ENCODE measurements around the gene RBM33. TPM values are rescaled to one million over a fixed set of nuclear protein-coding genes. Genes with fewer than 3 reads are reported as not detected.

Gene RBM33
- total and polyA plus RNA-seq, 8 donors = 7.5 to 182 (median 60.5) TPM

- H3K27ac ChIP-seq = no peak overlapping the region
- intact Hi-C loops (cut with DNase I; ENCODE audit: low total_unique reads) = no loop called here
- peaks cover 22 to 97% (median 81%) of the 10 kb centered on the region in 4 donors for H3K36me3 ChIP-seq
These were observed 68.9 kb downstream of the RBM33 start for GRCh38 chr7:155713384-155713783.

GRCh38 chr7:155714702-155715101, 70.2 kb downstream of the RBM33 start:
- no peaks in the 10 kb centered on the region for H3K9me3 ChIP-seq
- no peaks in the 10 kb centered on the region for H3K27me3 ChIP-seq
- TF ChIP-seq EP300 (IDR thresholded peaks at IDR 0.05) = no peak
- no peak for TF ChIP-seq POLR2A (IDR thresholded peaks at IDR 0.05)
- TF ChIP-seq POLR2AphosphoS5 (IDR thresholded peaks at IDR 0.05) = no peak
- no peak for TF ChIP-seq CTCF (IDR thresholded peaks at IDR 0.05)
- peaks cover 19 to 91% (median 72%) of the 10 kb centered on the region in 4 donors for H3K36me3 ChIP-seq
- no peak overlapping the region for H3K4me3 ChIP-seq
- peaks cover 0 to 38% (median 28%) of the 10 kb centered on the region in 4 donors for H3K4me1 ChIP-seq
- no peak for DNase-seq
- intact Hi-C loops (cut with DNase I; ENCODE audit: low total_unique reads) = no loop called here
- 83 to 94% (median 89%) methylated on average over 6 of the region's 6 CpGs for WGBS, 5 donors
- H3K27ac ChIP-seq = peak overlapping the region in 2 of 5 donors; percentile 29 to 49

More at GRCh38 chr7:155713384-155713783, 68.9 kb downstream of the RBM33 start:
- WGBS, 5 donors = 60 to 75% (median 69%) methylated on average over 10 of the region's 10 CpGs
- Histone ChIP-seq H3K27me3 (no peaks in the 10 kb centered on the region), H3K4me3 (no peak overlapping the region), H3K9me3 (no peaks in the 10 kb centered on the region), H3K4me1 (peaks cover 0 to 38% (median 28%) of the 10 kb centered on the region in 4 donors)
- no peak for TF ChIP-seq POLR2AphosphoS5 (IDR thresholded peaks at IDR 0.05)
- no peak for TF ChIP-seq POLR2A (IDR thresholded peaks at IDR 0.05)
- no peak for TF ChIP-seq EP300 (IDR thresholded peaks at IDR 0.05)
- no peak for TF ChIP-seq CTCF (IDR thresholded peaks at IDR 0.05)
- DNase-seq = peak in 1 of 2 donors; percentile 45

- H3K4me3 ChIP-seq = no peak overlapping the region
- H3K27me3 ChIP-seq = no peaks in the 10 kb centered on the region
- H3K9me3 ChIP-seq = no peaks in the 10 kb centered on the region
- peaks cover 0 to 38% (median 28%) of the 10 kb centered on the region in 4 donors for H3K4me1 ChIP-seq
- H3K36me3 ChIP-seq = peaks cover 19 to 85% (median 69%) of the 10 kb centered on the region in 4 donors
- DNase-seq = no peak
- intact Hi-C loops (cut with DNase I; ENCODE audit: low total_unique reads) = no loop called here
- TF ChIP-seq CTCF (IDR thresholded peaks at IDR 0.05) (no peak), POLR2AphosphoS5 (IDR thresholded peaks at IDR 0.05) (peak in 2 of 3 donors; percentile 18 to 43), EP300 (IDR thresholded peaks at IDR 0.05) (no peak)
- H3K27ac ChIP-seq = peak overlapping the region in 2 of 5 donors; percentile 41 to 49
- WGBS, 5 donors = 68 to 80% (median 76%) methylated on average over 11 of the region's 11 CpGs
These were observed 70.8 kb downstream of the RBM33 start for GRCh38 chr7:155715111-155715805.

- Histone ChIP-seq H3K36me3 (peaks cover 7 to 70% (median 52%) of the 10 kb centered on the region in 4 donors), H3K4me3 (no peak overlapping the region), H3K9me3 (no peaks in the 10 kb centered on the region), H3K4me1 (peaks cover 0 to 53% (median 32%) of the 10 kb centered on the region in 4 donors), H3K27ac (no peak overlapping the region), H3K27me3 (no peaks in the 10 kb centered on the region)
- DNase-seq = no peak
- intact Hi-C loops (cut with DNase I; ENCODE audit: low total_unique reads) = no loop called here
- no peak for TF ChIP-seq EP300 (IDR thresholded peaks at IDR 0.05)
- no peak for TF ChIP-seq POLR2AphosphoS5 (IDR thresholded peaks at IDR 0.05)
- TF ChIP-seq CTCF (IDR thresholded peaks at IDR 0.05) = no peak
- no peak for TF ChIP-seq POLR2A (IDR thresholded peaks at IDR 0.05)
- WGBS, 5 donors = 87 to 93% (median 88%) methylated on average over 12 of the region's 12 CpGs
These were observed 72.7 kb downstream of the RBM33 start for GRCh38 chr7:155717010-155717744.
